NCI-H2196 treated with DMSO at 0.1 percent for 48 hours (cell line): Measurements from ENCODE around the gene IL12B.
"Not testable (repeated sequence)": the region's sequence is repeated elsewhere in the genome, so short reads cannot be mapped to it uniquely, and the experiment has no call there.

ENCODE experiments used
- DNase-seq: peaks from one replicate; lab custom pipeline; 2025; ENCODE audit not compliant: unreplicated experiment; lab: John Stamatoyannopoulos, UW

IL12B gene

GRCh38 chr5:159297300-159297699 lies 33.0 kb downstream of the IL12B start:
- DNase-seq: not testable (repeated sequence)

- no peak for DNase-seq
Measured at GRCh38 chr5:159294921-159295320, 35.4 kb downstream of the IL12B start.

GRCh38 chr5:159290741-159291140 lies 39.5 kb downstream of the IL12B start:
- no peak for DNase-seq

- DNase-seq: no peak
Measured at GRCh38 chr5:159286420-159287035, 43.8 kb downstream of the IL12B start.

GRCh38 chr5:159274676-159275075 lies 55.6 kb downstream of the IL12B start:
- no peak for DNase-seq

GRCh38 chr5:159273923-159274322 lies 56.4 kb downstream of the IL12B start:
- DNase-seq: no peak

- no peak for DNase-seq
Measured at GRCh38 chr5:159269723-159270122, 60.6 kb downstream of the IL12B start.

GRCh38 chr5:159266764-159267163 lies 63.5 kb downstream of the IL12B start:
- not testable (repeated sequence) for DNase-seq
